Diencephalon (tissue), 1 donor: ENCODE measurements around the gene PGAP3. TPM values are rescaled to one million over a fixed set of nuclear protein-coding genes. Genes with fewer than 3 reads are reported as not detected.

Source experiments
- small RNA-seq: library from RNA; depleted of rRNA; stranded (forward); fragments of <200 nt; gene quantifications from one replicate; pipeline ENCODE3, GENCODE V24; 2014
- total RNA-seq: library from RNA; depleted of rRNA; stranded (reverse); fragments of >200 nt; gene quantifications from one replicate; pipeline ENCODE4 v1.2.3, GENCODE V29; 2014

PGAP3 gene
- total RNA-seq, result 7.4 TPM

DNA sequence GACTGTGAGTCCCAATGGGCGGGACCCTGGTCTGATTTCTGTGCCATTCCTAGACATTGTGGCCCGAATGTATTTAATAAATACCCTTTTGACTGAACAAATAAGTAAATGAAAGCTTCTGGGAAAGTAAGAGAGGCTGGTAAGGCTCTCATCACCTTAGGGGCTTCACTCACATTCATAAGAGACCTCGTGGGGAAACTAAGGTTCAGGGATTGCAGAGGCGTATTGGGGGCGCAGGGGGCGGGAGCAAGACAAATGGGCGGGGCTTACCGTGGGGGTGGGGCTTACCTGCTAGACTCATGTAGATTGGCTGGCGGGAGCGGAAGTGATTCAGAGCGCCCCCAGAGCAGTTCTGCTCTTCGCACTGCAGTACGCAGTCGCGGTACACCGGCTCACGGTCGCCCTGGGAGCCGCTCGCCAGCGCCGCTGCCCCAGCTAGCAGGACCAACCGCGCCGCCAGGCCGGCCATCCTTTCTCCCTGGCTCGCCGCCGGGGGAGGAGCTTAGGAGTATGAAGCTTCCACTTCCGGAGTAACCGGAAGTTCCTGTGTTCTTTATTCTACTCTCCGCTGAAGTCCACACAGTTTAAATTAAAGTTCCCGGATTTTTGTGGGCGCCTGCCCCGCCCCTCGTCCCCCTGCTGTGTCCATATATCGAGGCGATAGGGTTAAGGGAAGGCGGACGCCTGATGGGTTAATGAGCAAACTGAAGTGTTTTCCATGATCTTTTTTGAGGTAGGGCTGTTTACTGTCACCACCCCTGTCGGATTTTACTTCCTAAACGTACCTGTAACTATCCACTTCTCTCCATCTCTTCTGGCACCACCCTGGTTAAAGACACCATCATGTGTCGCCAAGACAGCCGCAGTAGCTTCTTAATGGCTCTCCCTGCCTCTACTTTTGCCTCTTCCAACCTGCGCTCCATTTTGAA is at the start of gene PGAP3:
Gene PGAP3 (minus strand): TSS at position 512 of the 929 bp plus-strand sequence. CDS start 43 bp downstream, at position 469.

DNA sequence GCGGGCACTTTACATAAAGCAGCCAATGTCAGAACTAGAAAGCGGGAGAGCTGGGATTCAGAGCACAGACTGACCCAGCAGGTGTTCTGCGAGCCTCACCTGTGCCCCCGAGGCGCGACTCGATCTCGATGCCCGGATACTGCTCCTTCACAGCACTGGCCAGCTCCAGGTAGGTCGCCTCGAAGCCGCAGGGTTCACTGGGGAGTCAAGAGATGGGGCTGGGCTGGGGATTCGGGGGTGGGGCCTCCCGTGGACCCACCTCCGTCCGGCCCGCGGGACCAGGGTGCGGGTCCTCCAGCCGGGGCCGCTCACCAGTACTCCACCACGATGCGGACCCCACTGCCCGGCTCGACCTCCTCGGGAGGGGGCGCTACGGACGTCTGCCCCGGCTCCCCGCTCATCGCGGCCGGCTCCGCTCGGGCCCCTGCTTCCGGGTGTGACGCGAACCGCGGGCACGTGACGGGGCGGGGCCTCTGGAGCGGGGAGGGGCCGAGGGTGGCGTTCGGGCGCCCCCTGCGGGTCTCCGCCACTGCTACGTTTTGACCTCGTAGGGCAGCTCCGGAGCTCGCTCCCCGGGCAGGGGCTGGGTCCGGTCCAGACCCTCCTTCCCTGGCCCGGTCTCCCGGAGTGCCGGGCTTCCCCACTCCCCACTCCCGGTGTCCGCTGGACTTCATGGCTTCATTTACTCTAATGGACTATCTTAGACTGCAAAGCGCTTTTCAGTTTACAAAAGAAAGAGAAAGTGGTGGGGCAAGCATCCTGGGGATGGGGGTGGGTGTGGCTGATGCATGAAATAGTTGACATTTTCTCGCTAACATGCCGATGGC is 42.5 kb upstream of the PGAP3 start, which contains the start of gene MIEN1:
Gene MIEN1 (minus strand): TSS at position 438 of the 827 bp plus-strand sequence. CDS start 37 bp downstream, at position 401.

DNA sequence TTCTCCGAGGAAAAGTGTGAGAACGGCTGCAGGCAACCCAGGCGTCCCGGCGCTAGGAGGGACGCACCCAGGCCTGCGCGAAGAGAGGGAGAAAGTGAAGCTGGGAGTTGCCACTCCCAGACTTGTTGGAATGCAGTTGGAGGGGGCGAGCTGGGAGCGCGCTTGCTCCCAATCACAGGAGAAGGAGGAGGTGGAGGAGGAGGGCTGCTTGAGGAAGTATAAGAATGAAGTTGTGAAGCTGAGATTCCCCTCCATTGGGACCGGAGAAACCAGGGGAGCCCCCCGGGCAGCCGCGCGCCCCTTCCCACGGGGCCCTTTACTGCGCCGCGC is 11.9 kb upstream of the PGAP3 start, which contains the start of gene ERBB2:
Gene ERBB2 (plus strand): TSS at position 247 of the 330 bp plus-strand sequence. CDS start 175 bp downstream, outside the sequence.

GRCh38 chr17:39667945-39668924 is 19.6 kb downstream of the PGAP3 start, which contains the start of gene PNMT:
Gene PNMT (plus strand): TSS chr17:39668453. CDS start chr17:39668476, 23 bp downstream.

DNA sequence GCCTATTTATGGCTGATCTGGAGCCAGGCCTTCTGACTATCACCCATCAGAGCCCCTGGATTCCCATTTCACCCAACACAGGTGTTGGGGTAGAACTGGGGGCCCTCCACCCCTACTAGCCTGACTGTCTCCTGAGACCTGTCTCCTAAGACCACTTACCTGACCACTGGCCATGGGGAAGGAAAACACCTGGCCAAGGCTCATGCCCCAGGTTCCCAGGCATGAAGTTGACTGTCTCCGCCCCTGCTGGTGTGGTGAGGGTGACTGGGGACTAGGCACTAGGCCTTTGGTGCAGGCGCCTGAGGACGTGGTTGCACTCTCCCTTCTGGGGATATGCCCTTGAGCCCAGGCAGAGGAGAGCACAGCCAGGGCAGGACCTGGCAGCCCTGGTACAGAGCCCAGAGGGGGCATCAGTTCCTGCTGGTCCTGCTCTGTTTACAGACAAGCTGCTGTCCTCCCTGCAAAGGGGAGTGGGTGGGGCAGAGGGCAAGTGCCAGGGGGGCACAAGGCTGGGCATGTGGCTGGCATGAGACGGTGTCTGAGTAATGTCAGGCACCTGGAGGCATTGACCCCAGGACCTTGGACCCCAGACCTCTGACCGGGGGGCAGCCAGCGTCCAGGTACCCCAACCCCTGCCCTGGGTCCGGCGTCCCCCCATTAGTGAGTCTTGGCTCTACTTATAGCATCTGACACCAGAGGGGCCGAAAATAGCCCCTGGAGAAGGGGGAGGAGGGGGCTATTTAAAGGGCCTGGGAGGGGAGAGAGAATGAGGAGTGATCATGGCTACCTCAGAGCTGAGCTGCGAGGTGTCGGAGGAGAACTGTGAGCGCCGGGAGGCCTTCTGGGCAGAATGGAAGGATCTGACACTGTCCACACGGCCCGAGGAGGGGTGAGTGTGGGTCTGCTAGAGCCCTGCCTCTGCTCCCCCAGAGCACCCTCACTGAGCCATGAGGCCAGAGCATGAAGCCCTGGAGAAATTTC is 23.0 kb downstream of the PGAP3 start, which contains the start of gene TCAP:
Gene TCAP (plus strand): TSS at position 769 of the 981 bp plus-strand sequence. CDS start 11 bp downstream, at position 780.

GRCh38 chr17:39636927-39637736 is 50.7 kb downstream of the PGAP3 start, which contains the start of gene STARD3:
Gene STARD3 (plus strand): TSS chr17:39637144. CDS start chr17:39653532, 16,388 bp downstream.

GRCh38 chr17:39626171-39627046 is 61.4 kb downstream of the PGAP3 start, which contains the start of gene PPP1R1B:
Gene PPP1R1B (plus strand): TSS chr17:39626952. CDS start chr17:39627393, 441 bp downstream.

Small RNAs within 50 kb of the gene (small RNA-seq; reads per million reads assigned to genes)
- gene MIR4728, result not detected

Other genes starting within 250 kb of the PGAP3 start
- 28.1 TPM for gene MED1, start 236.8 kb downstream of the PGAP3 start, total RNA-seq
- gene CDK12, start 226.6 kb downstream of the PGAP3 start, total RNA-seq, result 24.2 TPM
- gene NEUROD2, start 80.1 kb downstream of the PGAP3 start, total RNA-seq, result 0.46 TPM
- 23.5 TPM for gene PPP1R1B, start 61.1 kb downstream of the PGAP3 start, total RNA-seq
- 26.8 TPM for gene STARD3, start 50.9 kb downstream of the PGAP3 start, total RNA-seq
- 1.4 TPM for gene TCAP, start 22.7 kb downstream of the PGAP3 start, total RNA-seq
- 3.2 TPM for gene PNMT, start 19.6 kb downstream of the PGAP3 start, total RNA-seq
- 15.9 TPM for gene ERBB2, start 12.0 kb upstream of the PGAP3 start, total RNA-seq
- 14.1 TPM for gene MIEN1, start 42.5 kb upstream of the PGAP3 start, total RNA-seq
- gene GRB7, start 49.9 kb upstream of the PGAP3 start, total RNA-seq, result not detected
- gene IKZF3, start 176.3 kb upstream of the PGAP3 start, total RNA-seq, result under 0.01 TPM
- gene ZPBP2, start 180.1 kb upstream of the PGAP3 start, total RNA-seq, result not detected
- 6.9 TPM for gene GSDMB, start 230.6 kb upstream of the PGAP3 start, total RNA-seq
- 40.4 TPM for gene ORMDL3, start 239.5 kb upstream of the PGAP3 start, total RNA-seq
- gene LRRC3C, start 239.7 kb upstream of the PGAP3 start, total RNA-seq, result not detected